Measurements from ENCODE around the gene SPATA32. TPM values are rescaled to one million over a fixed set of nuclear protein-coding genes. Genes with fewer than 3 reads are reported as not detected.
"Not testable (repeated sequence)": the region's sequence is repeated elsewhere in the genome, so short reads cannot be mapped to it uniquely, and the experiment has no call there.

The SPATA32 gene
- total RNA-seq, 1 donor from 2014 or later, result not detected

DNA sequence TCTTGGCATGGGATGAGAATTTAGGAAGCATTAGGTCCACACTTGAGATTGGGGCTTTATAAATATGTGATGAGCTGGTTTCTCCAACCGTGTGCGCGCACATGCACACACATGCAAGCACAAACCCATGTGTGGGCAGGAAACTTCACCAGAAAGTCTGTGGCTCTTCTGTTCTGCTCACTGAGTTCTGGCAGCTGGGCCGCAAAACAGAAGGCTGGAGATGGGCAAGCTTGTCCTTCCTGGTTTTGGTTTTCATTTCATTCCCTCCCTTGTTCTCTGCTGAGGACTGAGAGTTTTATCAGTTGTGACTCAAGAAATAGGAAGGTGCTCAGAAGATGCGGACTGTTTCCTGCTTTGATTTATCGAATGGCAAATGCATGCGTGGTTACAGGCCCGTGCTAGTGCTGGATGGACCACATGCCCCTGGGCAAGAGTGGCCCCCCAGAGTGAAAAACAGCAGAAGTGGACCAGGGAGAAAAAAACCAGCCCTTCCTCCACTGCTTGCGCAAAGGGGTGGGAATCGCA is 40.8 kb upstream of the SPATA32 start:
- Mint-ChIP-seq H3K4me3 (ENCODE audit: unreplicated experiment) (no peak overlapping the region), H3K9me3 (ENCODE audit: low read depth) (no peaks in the 10 kb centered on the region), H3K27me3 (ENCODE audit: low read depth) (no peaks in the 10 kb centered on the region), H3K27ac (ENCODE audit: unreplicated experiment) (peak overlapping the region; percentile 32), H3K4me1 (ENCODE audit: low read depth) (peaks cover 53% of the 10 kb centered on the region), H3K36me3 (ENCODE audit: low read depth) (no peaks in the 10 kb centered on the region)
- no peak for DNase-seq (ENCODE audit: low spot score)
- no peak for TF ChIP-seq CTCF (IDR thresholded peaks at IDR 0.05)

DNA sequence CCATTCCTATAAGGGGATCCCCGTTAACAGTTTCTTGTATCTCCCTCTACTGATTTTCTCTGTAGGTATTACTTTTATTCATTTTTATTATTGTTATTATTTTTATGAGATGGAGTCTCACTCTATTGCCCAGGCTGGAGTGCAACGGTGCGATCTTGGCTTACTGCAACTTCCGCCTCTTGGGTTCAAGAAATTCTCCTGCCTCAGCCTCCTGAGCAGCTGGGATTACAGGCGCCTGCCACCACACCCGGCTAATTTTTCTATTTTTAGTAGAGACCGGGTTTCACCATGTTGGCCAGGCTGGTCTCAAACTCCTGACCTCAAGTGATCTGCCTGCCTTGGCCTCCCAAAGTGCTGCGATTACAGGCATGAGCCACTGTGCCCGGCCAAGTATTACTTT is 40.3 kb upstream of the SPATA32 start:
- H3K4me3 Mint-ChIP-seq (ENCODE audit: unreplicated experiment); H3K36me3 Mint-ChIP-seq (ENCODE audit: low read depth); H3K9me3 Mint-ChIP-seq (ENCODE audit: low read depth); DNase-seq (ENCODE audit: low spot score); H3K27me3 Mint-ChIP-seq (ENCODE audit: low read depth); H3K27ac Mint-ChIP-seq (ENCODE audit: unreplicated experiment): not testable (repeated sequence)
- H3K4me1 Mint-ChIP-seq (ENCODE audit: low read depth), result peaks cover 48% of the 10 kb centered on the region

- no peak for DNase-seq (ENCODE audit: low spot score)
- TF ChIP-seq CTCF (IDR thresholded peaks at IDR 0.05), result no peak
- no peak overlapping the region for H3K27ac Mint-ChIP-seq (ENCODE audit: unreplicated experiment)
- no peak overlapping the region for H3K4me3 Mint-ChIP-seq (ENCODE audit: unreplicated experiment)
- no peaks in the 10 kb centered on the region for H3K27me3 Mint-ChIP-seq (ENCODE audit: low read depth)
- peaks cover 51% of the 10 kb centered on the region for H3K4me1 Mint-ChIP-seq (ENCODE audit: low read depth)
- H3K36me3 Mint-ChIP-seq (ENCODE audit: low read depth), result no peaks in the 10 kb centered on the region
- H3K9me3 Mint-ChIP-seq (ENCODE audit: low read depth), result no peaks in the 10 kb centered on the region
These were observed 39.8 kb upstream of the SPATA32 start for GRCh38 chr17:45301674-45302073.

DNA sequence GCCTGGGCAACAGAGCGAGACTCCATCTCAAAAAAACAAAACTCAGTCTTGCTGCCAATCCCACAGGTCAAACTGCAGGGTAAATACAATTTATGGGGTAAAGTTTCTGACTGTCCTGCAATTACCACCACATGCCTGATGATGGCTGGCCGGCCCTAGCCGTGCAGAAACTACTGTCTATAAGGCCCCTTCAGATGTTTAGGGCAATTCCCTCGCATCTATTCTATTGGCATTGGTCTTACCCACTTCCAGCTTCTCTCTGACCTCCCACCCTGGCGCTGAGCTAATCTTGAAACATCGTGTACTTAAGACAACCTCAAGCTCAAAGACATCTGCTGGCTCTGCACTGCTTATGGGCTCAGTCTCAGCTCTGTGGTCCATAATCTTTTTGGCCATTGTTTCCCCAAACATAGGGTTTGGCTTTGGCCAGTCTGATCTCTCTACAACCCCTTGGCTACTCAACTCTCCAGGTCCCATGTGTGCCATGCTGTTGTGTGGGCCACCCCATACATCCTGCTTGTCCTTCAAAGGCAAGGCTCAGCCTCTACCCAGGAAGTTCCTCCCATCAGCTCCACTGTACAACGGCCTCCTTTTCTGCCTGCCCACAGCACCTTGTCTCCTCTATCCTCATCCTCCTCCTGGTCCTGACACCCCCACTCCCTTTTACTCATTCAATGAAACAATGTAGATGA is 38.3 kb upstream of the SPATA32 start:
- TF ChIP-seq CTCF (IDR thresholded peaks at IDR 0.05), result no peak
- Mint-ChIP-seq H3K27ac (ENCODE audit: unreplicated experiment) (peak overlapping the region; percentile 34), H3K9me3 (ENCODE audit: low read depth) (no peaks in the 10 kb centered on the region), H3K36me3 (ENCODE audit: low read depth) (no peaks in the 10 kb centered on the region), H3K4me1 (ENCODE audit: low read depth) (peaks cover 52% of the 10 kb centered on the region), H3K4me3 (ENCODE audit: unreplicated experiment) (no peak overlapping the region), H3K27me3 (ENCODE audit: low read depth) (no peaks in the 10 kb centered on the region)
- DNase-seq (ENCODE audit: low spot score), result no peak

DNA sequence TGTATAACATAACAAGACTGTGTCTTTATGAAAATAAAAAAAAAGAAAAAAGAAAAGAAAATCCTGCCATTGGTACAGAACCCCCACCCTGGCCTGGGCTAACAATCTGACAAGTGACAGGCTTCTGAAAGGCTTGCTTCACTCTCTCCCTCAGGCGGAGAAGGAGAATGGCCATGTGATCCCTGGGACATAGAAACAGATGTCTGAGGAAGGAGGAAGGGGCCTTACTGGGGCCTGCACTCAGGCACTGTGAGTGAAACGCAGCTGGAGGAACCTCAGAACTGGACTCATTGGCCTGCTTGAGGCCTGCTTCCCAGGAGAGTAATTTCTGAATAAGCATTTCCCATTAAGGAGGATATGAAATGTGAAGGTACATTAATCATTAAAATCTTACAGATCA is 37.5 kb upstream of the SPATA32 start:
- Mint-ChIP-seq H3K4me3 (ENCODE audit: unreplicated experiment) (no peak overlapping the region), H3K27me3 (ENCODE audit: low read depth) (no peaks in the 10 kb centered on the region)

More for the DNA sequence above, 37.5 kb upstream of the SPATA32 start:
- Mint-ChIP-seq H3K36me3 (ENCODE audit: low read depth) (no peaks in the 10 kb centered on the region), H3K27ac (ENCODE audit: unreplicated experiment) (peak overlapping the region; percentile 85), H3K9me3 (ENCODE audit: low read depth) (no peaks in the 10 kb centered on the region), H3K4me1 (ENCODE audit: low read depth) (peaks cover 58% of the 10 kb centered on the region)
- DNase-seq (ENCODE audit: low spot score), result no peak
- TF ChIP-seq CTCF (IDR thresholded peaks at IDR 0.05), result no peak

Measured in chondrocyte (in vitro differentiated cells).